ENCODE results near the gene ADAMTS17. TPM values are rescaled to one million over a fixed set of nuclear protein-coding genes. Genes with fewer than 3 reads are reported as not detected.
A peak's percentile ranks its signal among the peaks of the same experiment; 100 is the strongest.

ADAMTS17 gene
- total and polyA plus RNA-seq, 7 donors: 4.4 to 93.0 (median 7.2) TPM

GRCh38 chr15:99925661-99926461, 415.9 kb downstream of the ADAMTS17 start:
- no peaks in the 10 kb centered on the region for H3K27me3 ChIP-seq (ENCODE audit: insufficient read depth in 3 of 3, low read length in 2 of 3)
- intact Hi-C loops (cut with DNase I): loop anchor here in 1 of 2 donors (5.0 to 10.0 kb wide), 3 partner anchors 56 to 206 kb away; no protein-coding TSS in a partner anchor
- TF ChIP-seq CTCF (IDR thresholded peaks at IDR 0.05): no peak
- WGBS, 3 donors: 16 to 20% (median 17%) methylated on average over 25 to 32 of the region's 33 CpGs
- H3K36me3 ChIP-seq (ENCODE audit: insufficient read depth in 1 of 2, low read depth in 1 of 2): no peaks in the 10 kb centered on the region
- no peak overlapping the region for H3K27ac ChIP-seq
- no peaks in the 10 kb centered on the region for H3K4me1 ChIP-seq
- DNase-seq (peak; percentile 65 to 82), ATAC-seq (peak; percentile 35 to 67 (median 50))
- H3K9me3 ChIP-seq: no peaks in the 10 kb centered on the region
- peak overlapping the region; percentile 53 for H3K4me3 ChIP-seq

- 57 to 60% (median 58%) methylated on average over 3 of the region's 3 CpGs for WGBS, 3 donors
- Histone ChIP-seq H3K27me3 (ENCODE audit: insufficient read depth in 3 of 3, low read length in 2 of 3) (no peaks in the 10 kb centered on the region), H3K4me1 (no peaks in the 10 kb centered on the region), H3K36me3 (ENCODE audit: insufficient read depth in 1 of 2, low read depth in 1 of 2) (no peaks in the 10 kb centered on the region), H3K4me3 (no peak overlapping the region), H3K27ac (no peak overlapping the region), H3K9me3 (no peaks in the 10 kb centered on the region)
- DNase-seq: no peak
- TF ChIP-seq CTCF (IDR thresholded peaks at IDR 0.05): no peak
- intact Hi-C loops (cut with DNase I): loop anchor here in 1 of 2 donors (10.0 kb wide), 1 partner anchor 59 kb away; no protein-coding TSS in a partner anchor
- ATAC-seq: no peak
Observed at GRCh38 chr15:99923711-99924110, 418.1 kb downstream of the ADAMTS17 start.

Other genes starting within 250 kb of the ADAMTS17 start
- gene CERS3, start 187.0 kb upstream of the ADAMTS17 start, total RNA-seq: under 1 TPM in 2 of 4 donors, not detected in 2; 0.28 to 0.49 TPM
- under 1 TPM; 0.05 to 0.15 (median 0.08) TPM for gene CERS3, start 187.0 kb upstream of the ADAMTS17 start, polyA plus RNA-seq

Data from psoas muscle (tissue), 8 donors.